Fibroblast of skin of back (primary cell): ENCODE data around the gene AKNA. TPM values are rescaled to one million over a fixed set of nuclear protein-coding genes. Genes with fewer than 3 reads are reported as not detected.

ENCODE experiments used
- DNase-seq: peaks from one replicate; pipeline ENCODE4 v3.0.0-alpha.2; 2013
- polyA plus RNA-seq, 2 experiments: library from polyadenylated mRNA; unstranded; fragments of 120-200 nt; gene quantifications; one replicate each; pipeline ENCODE4 v1.2.1, GENCODE V29; 2013; ENCODE audit not compliant: insufficient read length in 2 of 2

Gene AKNA
- polyA plus RNA-seq (2013, experiment 1 of 2; ENCODE audit: insufficient read length): 11.5 TPM
- polyA plus RNA-seq (2013, experiment 2 of 2; ENCODE audit: insufficient read length): 6.8 TPM

GRCh38 chr9:114387680-114388356, at the start of gene AKNA:
TSS of gene AKNA (minus strand) at chr9:114387982. CDS start at chr9:114381333, 6,649 bp downstream.
- DNase-seq: peak; percentile 82

- DNase-seq: no peak
Observed at GRCh38 chr9:114437401-114437893, 49.7 kb upstream of the AKNA start.

GRCh38 chr9:114434878-114435311, 47.1 kb upstream of the AKNA start:
- DNase-seq: peak; percentile 32

- DNase-seq: no peak
Observed at GRCh38 chr9:114433720-114434255, 46.0 kb upstream of the AKNA start.

- DNase-seq: no peak
Observed at GRCh38 chr9:114433086-114433485, 45.3 kb upstream of the AKNA start.

GRCh38 chr9:114432323-114433067, 44.7 kb upstream of the AKNA start:
- DNase-seq: no peak

GRCh38 chr9:114431770-114432169, 44.0 kb upstream of the AKNA start:
- no peak for DNase-seq

GRCh38 chr9:114431003-114431402, 43.2 kb upstream of the AKNA start:
- no peak for DNase-seq

- no peak for DNase-seq
Observed at GRCh38 chr9:114430457-114430856, 42.7 kb upstream of the AKNA start.

- DNase-seq: no peak
Observed at GRCh38 chr9:114429488-114429887, 41.7 kb upstream of the AKNA start.

GRCh38 chr9:114428466-114428865, 40.7 kb upstream of the AKNA start:
- DNase-seq: no peak

GRCh38 chr9:114427644-114428043, 39.9 kb upstream of the AKNA start:
- DNase-seq: no peak

- no peak for DNase-seq
Observed at GRCh38 chr9:114426046-114426948, 38.5 kb upstream of the AKNA start.

- DNase-seq: no peak
Observed at GRCh38 chr9:114425126-114425525, 37.3 kb upstream of the AKNA start.

- DNase-seq: no peak
Observed at GRCh38 chr9:114424126-114424525, 36.3 kb upstream of the AKNA start.

- DNase-seq: no peak
Observed at GRCh38 chr9:114423181-114423580, 35.4 kb upstream of the AKNA start.

- DNase-seq: no peak
Observed at GRCh38 chr9:114421147-114421546, 33.4 kb upstream of the AKNA start.

GRCh38 chr9:114419796-114420195, 32.0 kb upstream of the AKNA start:
- DNase-seq: no peak

GRCh38 chr9:114418053-114418452, 30.3 kb upstream of the AKNA start:
- DNase-seq: no peak

GRCh38 chr9:114417511-114417910, 29.7 kb upstream of the AKNA start:
- DNase-seq: peak; percentile 81

- no peak for DNase-seq
Observed at GRCh38 chr9:114416906-114417305, 29.1 kb upstream of the AKNA start.

- no peak for DNase-seq
Observed at GRCh38 chr9:114416290-114416689, 28.5 kb upstream of the AKNA start.
